GM18861 (cell line): Measurements from ENCODE around the gene CTTNBP2.

Source experiments
- ATAC-seq: cut with Tn5 transposase; IDR thresholded peaks from one replicate; pipeline ENCODE4 v1.9.1; 2021; ENCODE audit not compliant: unreplicated experiment

The CTTNBP2 gene

GRCh38 chr7:117873310-117874190 lies at the start of gene CTTNBP2:
Gene CTTNBP2 (minus strand): TSS chr7:117873441. CDS start chr7:117873415, 26 bp downstream.
- ATAC-seq = no peak

- ATAC-seq = no peak
Measured at GRCh38 chr7:117916309-117916708, 43.1 kb upstream of the CTTNBP2 start.

- ATAC-seq = no peak
Measured at GRCh38 chr7:117912421-117912820, 39.2 kb upstream of the CTTNBP2 start.

- ATAC-seq = no peak
Measured at GRCh38 chr7:117908031-117908795, 35.0 kb upstream of the CTTNBP2 start.

- no peak for ATAC-seq
Measured at GRCh38 chr7:117907049-117907640, 33.9 kb upstream of the CTTNBP2 start.

GRCh38 chr7:117902314-117902889 lies 29.2 kb upstream of the CTTNBP2 start:
- ATAC-seq = no peak

GRCh38 chr7:117901089-117901797 lies 28.0 kb upstream of the CTTNBP2 start:
- no peak for ATAC-seq

- no peak for ATAC-seq
Measured at GRCh38 chr7:117896339-117896738, 23.1 kb upstream of the CTTNBP2 start.

GRCh38 chr7:117895276-117895675 lies 22.0 kb upstream of the CTTNBP2 start:
- no peak for ATAC-seq

- ATAC-seq = no peak
Measured at GRCh38 chr7:117894037-117894436, 20.8 kb upstream of the CTTNBP2 start.

- no peak for ATAC-seq
Measured at GRCh38 chr7:117892821-117893220, 19.6 kb upstream of the CTTNBP2 start.

GRCh38 chr7:117889611-117890010 lies 16.4 kb upstream of the CTTNBP2 start:
- no peak for ATAC-seq

GRCh38 chr7:117888627-117889026 lies 15.4 kb upstream of the CTTNBP2 start:
- no peak for ATAC-seq

- no peak for ATAC-seq
Measured at GRCh38 chr7:117882594-117882993, 9.4 kb upstream of the CTTNBP2 start.

GRCh38 chr7:117876761-117877160 lies 3.5 kb upstream of the CTTNBP2 start:
- no peak for ATAC-seq

GRCh38 chr7:117875566-117875965 lies 2.3 kb upstream of the CTTNBP2 start:
- ATAC-seq = no peak

GRCh38 chr7:117874191-117874700 lies 1.0 kb upstream of the CTTNBP2 start:
- no peak for ATAC-seq

GRCh38 chr7:117872561-117873309 lies 506 bp downstream of the CTTNBP2 start:
- ATAC-seq = no peak

GRCh38 chr7:117871778-117872538 lies 1.3 kb downstream of the CTTNBP2 start:
- no peak for ATAC-seq
